ENCODE results near the gene ZNF417. TPM values are rescaled to one million over a fixed set of nuclear protein-coding genes. Genes with fewer than 3 reads are reported as not detected.
"Not testable (repeated sequence)": the region's sequence is repeated elsewhere in the genome, so short reads cannot be mapped to it uniquely, and the experiment has no call there.

The ZNF417 gene
- total RNA-seq, 1 donor from 2014 or later, result 16.2 TPM

DNA sequence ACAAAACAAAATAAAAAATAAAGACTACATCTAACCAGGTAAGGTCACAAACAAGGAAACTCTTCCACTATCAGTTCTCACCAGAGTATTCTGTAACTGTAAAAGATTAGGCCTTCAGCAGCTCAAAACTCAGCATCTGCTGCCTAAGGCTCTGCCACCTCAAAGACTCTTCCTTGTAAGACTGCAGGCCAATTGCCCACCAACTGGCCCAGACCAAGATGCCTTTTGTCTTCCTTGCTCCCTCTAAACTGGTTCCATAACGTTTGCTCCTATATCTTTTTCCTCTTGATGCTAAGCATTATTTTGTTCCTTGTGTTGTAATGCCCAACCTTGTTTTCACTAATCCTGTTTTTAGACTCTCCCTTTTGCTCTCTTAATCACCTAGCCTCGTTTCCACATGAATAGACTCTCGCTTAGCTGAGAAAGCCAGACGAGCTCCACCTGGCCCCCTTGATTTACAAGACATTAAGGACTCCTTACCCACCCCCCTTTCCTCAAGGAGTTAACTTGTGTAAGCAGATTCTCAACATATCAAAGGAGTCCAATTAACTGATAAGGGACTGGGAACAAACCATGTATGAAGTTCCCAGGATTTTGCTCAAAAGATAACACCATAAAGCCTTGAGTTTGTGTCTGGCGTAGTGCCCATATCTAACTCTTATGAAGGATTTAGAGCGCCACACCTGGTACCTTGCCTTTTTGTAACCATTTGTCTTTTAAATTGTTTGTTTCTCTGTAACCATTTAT is 29.0 kb downstream of the ZNF417 start:
- H3K27ac Mint-ChIP-seq (ENCODE audit: unreplicated experiment), result peak overlapping the region; percentile 97

DNA sequence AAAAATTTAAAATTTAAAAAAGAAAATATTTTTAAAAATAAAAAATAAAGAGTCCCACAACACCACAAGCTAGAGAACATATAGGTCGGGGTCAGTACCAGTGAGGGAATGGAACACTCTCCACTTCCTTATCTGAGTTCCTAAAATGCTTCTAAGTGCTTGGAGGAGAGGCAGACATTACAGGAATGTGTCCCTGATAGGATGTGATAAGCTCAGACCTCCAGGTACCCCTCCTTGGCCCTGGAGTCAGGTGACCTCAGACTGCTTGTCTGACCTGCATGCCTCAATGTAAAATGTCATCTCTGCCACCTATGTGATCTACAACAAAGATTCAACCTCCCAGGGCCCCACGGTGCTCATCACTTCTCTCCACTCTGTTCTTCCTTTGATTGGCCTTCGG is 30.3 kb downstream of the ZNF417 start:
- Histone ChIP-seq H2AFZ (ENCODE audit: low read depth, low read length) (no peak overlapping the region), H3K4me1 (ENCODE audit: insufficient read depth, low read length) (peaks cover 5% of the 10 kb centered on the region), H3K27me3 (ENCODE audit: insufficient read depth, low read length) (no peaks in the 10 kb centered on the region), H4K20me1 (ENCODE audit: insufficient read depth, low read length) (no peaks in the 10 kb centered on the region), H3K27ac (ENCODE audit: low read depth, low read length) (no peak overlapping the region), H3K9me3 (ENCODE audit: insufficient read depth, low read depth, low read length) (no peaks in the 10 kb centered on the region), H3K9ac (ENCODE audit: low read length) (no peak overlapping the region), H3K4me3 (ENCODE audit: insufficient read depth, low read depth, low read length) (no peak overlapping the region), H3K36me3 (ENCODE audit: insufficient read depth, low read length) (no peaks in the 10 kb centered on the region), H3K79me2 (ENCODE audit: insufficient read depth, low read length) (peaks cover 44% of the 10 kb centered on the region), H3K4me2 (ENCODE audit: low read length) (no peak overlapping the region)
- Mint-ChIP-seq H3K27me3 (ENCODE audit: low read depth, unreplicated experiment) (no peaks in the 10 kb centered on the region), H3K4me1 (ENCODE audit: low read depth, unreplicated experiment) (peaks cover 31% of the 10 kb centered on the region), H3K9me3 (ENCODE audit: unreplicated experiment) (peaks cover 4% of the 10 kb centered on the region), H3K27ac (ENCODE audit: unreplicated experiment) (peak overlapping the region; percentile 26), H3K4me3 (ENCODE audit: unreplicated experiment) (peak overlapping the region; percentile 97), H3K36me3 (ENCODE audit: low read depth, unreplicated experiment) (peaks cover 18% of the 10 kb centered on the region)
- no peak for TF ChIP-seq EZH2 (IDR thresholded peaks at IDR 0.05; ENCODE audit: insufficient read depth, low read length)
- TF ChIP-seq CTCF (IDR thresholded peaks at IDR 0.05; ENCODE audit: insufficient read depth, low read depth, low read length), result no peak
- FAIRE-seq (no peak), DNase-seq (ENCODE audit: low read depth) (no peak)

More for the DNA sequence above, 29.0 kb downstream of the ZNF417 start:
- peak overlapping the region; percentile 91 for H3K4me2 ChIP-seq (ENCODE audit: low read length)
- H3K36me3 Mint-ChIP-seq (ENCODE audit: low read depth, unreplicated experiment), result peaks cover 18% of the 10 kb centered on the region
- H3K9ac ChIP-seq (ENCODE audit: low read length), result peak overlapping the region; percentile 82
- H3K27me3 ChIP-seq (ENCODE audit: insufficient read depth, low read length), result no peaks in the 10 kb centered on the region
- peaks cover 4% of the 10 kb centered on the region for H3K9me3 Mint-ChIP-seq (ENCODE audit: unreplicated experiment)
- H3K4me3 Mint-ChIP-seq (ENCODE audit: unreplicated experiment), result peak overlapping the region; percentile 97
- peaks cover 44% of the 10 kb centered on the region for H3K79me2 ChIP-seq (ENCODE audit: insufficient read depth, low read length)
- no peak overlapping the region for H3K27ac ChIP-seq (ENCODE audit: low read depth, low read length)
- peak overlapping the region; percentile 83 for H3K4me3 ChIP-seq (ENCODE audit: insufficient read depth, low read depth, low read length)
- no peaks in the 10 kb centered on the region for H3K9me3 ChIP-seq (ENCODE audit: insufficient read depth, low read depth, low read length)
- H3K27me3 Mint-ChIP-seq (ENCODE audit: low read depth, unreplicated experiment), result no peaks in the 10 kb centered on the region
- no peak overlapping the region for H2AFZ ChIP-seq (ENCODE audit: low read depth, low read length)
- H3K36me3 ChIP-seq (ENCODE audit: insufficient read depth, low read length), result no peaks in the 10 kb centered on the region
- H4K20me1 ChIP-seq (ENCODE audit: insufficient read depth, low read length), result no peaks in the 10 kb centered on the region
- FAIRE-seq (no peak), DNase-seq (ENCODE audit: low read depth) (peak; percentile 59)
- H3K4me1 ChIP-seq (ENCODE audit: insufficient read depth, low read length), result peaks cover 5% of the 10 kb centered on the region
- no peak for TF ChIP-seq CTCF (IDR thresholded peaks at IDR 0.05; ENCODE audit: insufficient read depth, low read depth, low read length)
- no peak for TF ChIP-seq EZH2 (IDR thresholded peaks at IDR 0.05; ENCODE audit: insufficient read depth, low read length)
- H3K4me1 Mint-ChIP-seq (ENCODE audit: low read depth, unreplicated experiment), result peaks cover 36% of the 10 kb centered on the region

DNA sequence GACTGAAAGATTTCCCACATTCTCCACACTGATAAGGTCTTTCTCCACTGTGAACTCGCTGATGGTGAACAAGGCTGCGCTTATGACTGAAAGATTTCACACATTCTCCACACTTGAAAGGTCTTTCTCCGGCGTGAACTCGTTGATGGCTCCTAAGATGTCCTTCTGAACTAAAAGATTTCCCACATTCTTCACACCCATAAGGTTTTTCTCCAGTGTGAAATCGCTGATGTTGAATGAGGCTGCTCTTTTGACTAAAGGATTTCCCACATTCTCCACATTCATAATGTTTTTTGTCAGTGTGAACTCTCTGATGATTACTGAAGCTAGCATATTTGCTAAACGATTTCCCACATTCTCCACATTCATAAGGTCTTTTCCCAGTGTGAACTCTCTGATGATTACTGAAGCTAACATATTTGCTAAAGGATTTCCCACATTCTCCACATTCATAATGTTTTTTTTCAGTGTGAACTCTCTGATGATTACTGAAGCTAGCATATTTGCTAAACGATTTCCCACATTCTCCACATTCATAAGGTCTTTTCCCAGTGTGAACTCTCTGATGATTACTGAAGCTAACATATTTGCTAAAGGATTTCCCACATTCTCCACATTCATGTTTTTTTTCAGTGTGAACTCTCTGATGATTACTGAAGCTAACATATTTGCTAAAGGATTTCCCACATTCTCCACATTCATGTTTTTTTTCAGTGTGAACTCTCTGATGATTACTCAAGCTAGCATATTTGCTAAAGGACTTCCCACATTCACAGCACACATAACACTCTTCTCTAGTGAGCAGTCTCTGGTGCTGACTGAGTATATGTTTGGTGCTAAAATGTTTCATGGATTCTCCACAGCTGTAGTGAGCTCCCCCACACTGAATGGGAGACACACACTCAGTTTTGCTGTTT is 42.3 kb downstream of the ZNF417 start:
- H3K4me1 ChIP-seq (ENCODE audit: insufficient read depth, low read length); H3K4me3 ChIP-seq (ENCODE audit: insufficient read depth, low read depth, low read length); H3K4me3 Mint-ChIP-seq (ENCODE audit: unreplicated experiment); H3K27me3 ChIP-seq (ENCODE audit: insufficient read depth, low read length); H2AFZ ChIP-seq (ENCODE audit: low read depth, low read length); H3K27me3 Mint-ChIP-seq (ENCODE audit: low read depth, unreplicated experiment); H3K9ac ChIP-seq (ENCODE audit: low read length); H3K27ac ChIP-seq (ENCODE audit: low read depth, low read length); H4K20me1 ChIP-seq (ENCODE audit: insufficient read depth, low read length); DNase-seq (ENCODE audit: low read depth); H3K4me2 ChIP-seq (ENCODE audit: low read length); H3K4me1 Mint-ChIP-seq (ENCODE audit: low read depth, unreplicated experiment): not testable (repeated sequence)
- peak overlapping the region; percentile 19 for H3K27ac Mint-ChIP-seq (ENCODE audit: unreplicated experiment)
- FAIRE-seq, result peak; percentile 43
- Histone ChIP-seq H3K9me3 (ENCODE audit: insufficient read depth, low read depth, low read length) (peaks cover 59% of the 10 kb centered on the region), H3K79me2 (ENCODE audit: insufficient read depth, low read length) (peaks cover 12% of the 10 kb centered on the region), H3K36me3 (ENCODE audit: insufficient read depth, low read length) (peaks cover 12% of the 10 kb centered on the region)
- peaks cover 45% of the 10 kb centered on the region for H3K9me3 Mint-ChIP-seq (ENCODE audit: unreplicated experiment)
- H3K36me3 Mint-ChIP-seq (ENCODE audit: low read depth, unreplicated experiment), result peaks cover 64% of the 10 kb centered on the region

Data from astrocyte (in vitro differentiated cells and primary cell).